ENCODE measurements around the gene FBXL7. TPM values are rescaled to one million over a fixed set of nuclear protein-coding genes. Genes with fewer than 3 reads are reported as not detected.

The FBXL7 gene
- total and polyA plus RNA-seq, 2 of the 8 experiments (the other 6 are each of a cell fraction or from before 2014, with no cell fraction given): 17.7 to 17.8 TPM

- TF ChIP-seq HDAC2 (IDR thresholded peaks at IDR 0.05; ENCODE audit: borderline replicate concordance in 1 of 2, low read depth in 2 of 2, low read length in 2 of 2) (peak in 1 of 2 experiments; percentile 36; a peak in 1 of 4 replicates), NANOG (IDR thresholded peaks at IDR 0.05; ENCODE audit: insufficient read depth, low read depth, low read length, poor library complexity, severe bottlenecking) (no peak), SIN3A (conservative IDR thresholded peaks at IDR 0.05 in 1 of 2, IDR thresholded peaks at IDR 0.05 in 1 of 2; ENCODE audit: low read depth in 1 of 2, low read length in 2 of 2) (0 out of 4 replicates have a peak, but pooled peaks of 1 of the 2 experiments have one; percentile 24), KDM5A (IDR thresholded peaks at IDR 0.05; ENCODE audit: low read length) (no peak), TCF12 (IDR thresholded peaks at IDR 0.05; ENCODE audit: low read depth, low read length) (no peak)
Measured at GRCh38 chr5:15500325-15501001, 483 bp downstream of the FBXL7 start (continued).

Data from H1 (cell line).